GM12878 (cell line): ENCODE results near the gene ATP6V1G3. TPM values are rescaled to one million over a fixed set of nuclear protein-coding genes. Genes with fewer than 3 reads are reported as not detected.

ENCODE experiments used
- ATAC-seq: fragments of 200-7000 bp; cut with Tn5 transposase; 3 replicates; pipeline ENCODE4 v1.9.1; 2020; ENCODE audit warnings: mild to moderate bottlenecking, moderate library complexity
- BruUV-seq: library from RNA; stranded (reverse); fragments of 400-500 nt; replicated peaks from 2 replicates; lab custom pipeline; 2021; lab: Mats Ljungman, UMichigan
- CTCF ChIA-PET: fragments of 300-600 bp; sonication (Branson Sonifier 250); formaldehyde crosslinking; extraction: SDS; loops from one replicate; lab custom pipeline; 2021; ENCODE audit warnings: inconsistent platforms; lab: Yijun Ruan, JAX
- POLR2A ChIA-PET: fragments of 350-600 bp; formaldehyde crosslinking; extraction: SDS; loops from one replicate; lab custom pipeline; 2021; ENCODE audit warnings: inconsistent platforms; lab: Charles Lee
- RAD21 ChIA-PET: fragments of 300-600 bp; sonication (Branson Sonifier 250); formaldehyde crosslinking; loops from one replicate; lab custom pipeline; 2023; ENCODE audit warnings: antibody characterized with exemption; ENCODE audit not compliant: unreplicated experiment; lab: Charles Lee
- SMC1A ChIA-PET: fragments of 300-600 bp; sonication (Branson Sonifier 250); formaldehyde crosslinking; loops from one replicate; lab custom pipeline; 2023; ENCODE audit not compliant: unreplicated experiment, uncharacterized antibody; lab: Charles Lee
- DNase-seq: peaks from one replicate; pipeline ENCODE4 v3.0.0-alpha.2; 2011; ENCODE audit warnings: low read depth, low spot score
- FAIRE-seq: peaks from 3 replicates; lab custom pipeline; 2011; peaks lifted over from hg19 to GRCh38; lab: Jason Lieb, UNC
- H2AFZ ChIP-seq: 2 replicates; pipeline ENCODE4 v1.6.0; 2011; ENCODE audit warnings: low read depth, low read length, control low read depth; ENCODE audit not compliant: control insufficient read depth
- H3K27ac ChIP-seq: 2 replicates; pipeline ENCODE4 v1.5.1; 2011; ENCODE audit warnings: control low read depth; ENCODE audit not compliant: control insufficient read depth, insufficient read depth
- H3K27me3 ChIP-seq, 2 experiments: replicated peaks in 1 of 2; 2 replicates each; pipeline versions ENCODE4 v1.6.0 to v1.6.1; 2011; ENCODE audit warnings: low read length in 1 of 2; ENCODE audit not compliant: control insufficient read depth in 2 of 2, insufficient read depth in 2 of 2
- H3K36me3 ChIP-seq, 2 experiments: 2 replicates each; pipeline ENCODE4 v1.5.1; 2011; ENCODE audit warnings: low read length in 1 of 2; ENCODE audit not compliant: control insufficient read depth in 2 of 2, insufficient read depth in 2 of 2
- H3K4me1 ChIP-seq: 2 replicates; pipeline ENCODE4 v1.6.1; 2011; ENCODE audit warnings: mild to moderate bottlenecking, low read length, moderate library complexity, mixed read lengths; ENCODE audit not compliant: control insufficient read depth, insufficient read depth
- H3K4me2 ChIP-seq: 2 replicates; pipeline ENCODE4 v1.6.0; 2011; ENCODE audit warnings: control low read depth; ENCODE audit not compliant: control insufficient read depth, insufficient read depth
- H3K4me3 ChIP-seq: fragments of 200-600 bp; sonication (generic); 2 replicates; pipeline ENCODE4 v1.5.1; 2016
- H3K79me2 ChIP-seq: 2 replicates; pipeline ENCODE4 v1.6.0; 2011; ENCODE audit warnings: low read length; ENCODE audit not compliant: control insufficient read depth, insufficient read depth
- H3K9ac ChIP-seq: 2 replicates; pipeline ENCODE4 v1.8.0; 2011; ENCODE audit warnings: low read length, control low read depth, mixed read lengths; ENCODE audit not compliant: control insufficient read depth, insufficient read depth
- H3K9me3 ChIP-seq: replicated peaks from 3 replicates; pipeline ENCODE4 v1.5.1; 2011; ENCODE audit warnings: mild to moderate bottlenecking, low read length; ENCODE audit not compliant: control insufficient read depth, insufficient read depth
- H4K20me1 ChIP-seq: 2 replicates; pipeline ENCODE4 v1.6.0; 2011; ENCODE audit not compliant: control insufficient read depth, insufficient read depth
- CBFB ChIP-seq: IDR thresholded peaks from 2 replicates; pipeline ENCODE4 v1.6.1; 2016; ENCODE audit warnings: antibody characterized with exemption, low read depth
- CREB1 ChIP-seq: IDR thresholded peaks from 2 replicates; pipeline ENCODE4 v1.6.1; 2012; ENCODE audit warnings: low read depth, mild to moderate bottlenecking, inconsistent platforms
- HDAC6 ChIP-seq: fragments of 200-600 bp; sonication (generic); IDR thresholded peaks from one replicate; pipeline ENCODE4 v1.8.0; 2017; ENCODE audit warnings: antibody characterized with exemption; ENCODE audit not compliant: unreplicated experiment
- IKZF1 ChIP-seq: fragments of 450-650 bp; conservative IDR thresholded peaks from 2 replicates; pipeline ENCODE4 v1.6.1; 2017; ENCODE audit warnings: antibody characterized with exemption, mild to moderate bottlenecking
- IRF4 ChIP-seq: IDR thresholded peaks from 2 replicates; pipeline ENCODE4 v1.6.1; 2011; ENCODE audit warnings: low read depth, low read length
- PAX8 ChIP-seq: fragments of 450-650 bp; IDR thresholded peaks from 2 replicates; pipeline ENCODE4 v1.6.1; 2017; ENCODE audit warnings: mild to moderate bottlenecking, moderate library complexity
- SMARCA5 ChIP-seq: fragments of 450-650 bp; IDR thresholded peaks from 2 replicates; pipeline ENCODE4 v1.6.1; 2017; ENCODE audit warnings: mild to moderate bottlenecking
- USF1 ChIP-seq: IDR thresholded peaks from 2 replicates; pipeline ENCODE4 v1.6.1; 2011; ENCODE audit warnings: borderline replicate concordance, low read depth, mild to moderate bottlenecking, moderate library complexity, mixed read lengths, low read length; ENCODE audit not compliant: insufficient read depth; ENCODE audit errors: extremely low read length
- ZBTB11 ChIP-seq: fragments of 450-650 bp; formaldehyde crosslinking; IDR thresholded peaks from 2 replicates; pipeline ENCODE4 v1.5.0; 2022; ENCODE audit warnings: mild to moderate bottlenecking, missing genetic modification characterization
- ZNF24 ChIP-seq: fragments of 450-650 bp; IDR thresholded peaks from 2 replicates; pipeline ENCODE4 v1.6.1; 2017; ENCODE audit warnings: antibody characterized with exemption, mild to moderate bottlenecking
- ZNF592 ChIP-seq: fragments of 450-650 bp; IDR thresholded peaks from 2 replicates; pipeline ENCODE4 v1.6.1; 2017; ENCODE audit warnings: mild to moderate bottlenecking, moderate library complexity
- in situ Hi-C: fragments of 300-500 bp; cut with MboI; formaldehyde crosslinking; loops from 9 replicates; pipeline ENCODE4 v1.14.3; 2018; ENCODE audit warnings: mixed read lengths
- intact Hi-C: fragments of 100-400 bp; cut with micrococcal nuclease; formaldehyde crosslinking; loops from one replicate; pipeline ENCODE4 v1.14.2; 2022; ENCODE audit not compliant: unreplicated experiment
- polyA plus RNA-seq, 11 experiments: library from polyadenylated mRNA; depleted of rRNA in 4 of 11; unstranded in 6 of 11; stranded (reverse) in 5 of 11; fragments of >200 nt; fragmentation: Nextera tagmentation in 4 of 11; fragmentation: Illumina TruSeq in 1 of 11; extraction: Ambion mirVana in 4 of 11; extraction: Trizol in 1 of 11; gene quantifications; 1 replicate in 1 of 11; 2 replicates in 10 of 11; pipeline versions ENCODE4 v1.2.1 to v1.2.3, GENCODE V29; 2011 to 2016; ENCODE audit warnings: inconsistent platforms in 2 of 11, missing spikeins in 2 of 11, low read depth in 1 of 11
- total RNA-seq, 4 experiments: library from RNA; depleted of rRNA in 3 of 4; stranded (reverse); fragments of >200 nt in 3 of 4; fragmentation: Illumina TruSeq in 1 of 4; extraction: Trizol in 1 of 4; gene quantifications; 2 replicates each; pipeline versions ENCODE4 v1.2.1 to v1.2.3, GENCODE V29; 2013 to 2021
- TF ChIP-seq, protein P1 (sequence below): IDR thresholded peaks from 2 replicates; pipeline ENCODE4 v1.6.1; 2011; ENCODE audit warnings: low read depth, low read length, improper control_type of control experiment, borderline replicate concordance
- TF ChIP-seq, protein P2 (sequence below): fragments of 450-650 bp; IDR thresholded peaks from 2 replicates; pipeline ENCODE4 v1.6.1; 2016; ENCODE audit warnings: mild to moderate bottlenecking

ATP6V1G3 gene
- total and polyA plus RNA-seq, 10 of the 15 experiments (the other 5 are each of a cell fraction or from before 2014, with no cell fraction given): 0.22 TPM; not detected in 9

GRCh38 chr1:198517623-198518199 is 22.8 kb downstream of the ATP6V1G3 start:
- DNase-seq: no peak
- ChIA-PET RAD21 (interaction anchor here (0.7 kb wide), 1 partner anchor 104 kb away, joined by 3 read pairs; no protein-coding TSS in a partner anchor), SMC1A (interaction anchor here (1.5 to 1.9 kb wide), 4 partner anchors 32 to 108 kb away, joined by 3 to 7 read pairs (median 6); no protein-coding TSS in a partner anchor), CTCF (interaction anchor here (0.6 kb wide), 1 partner anchor 39 kb away, joined by 3 read pairs; no protein-coding TSS in a partner anchor), POLR2A (no interaction called here)
- Histone ChIP-seq H3K9me3 (no peaks in the 10 kb centered on the region; the same call in 1 of the 3 replicates), H3K4me3 (no peak overlapping the region), H2AFZ (no peak overlapping the region), H3K79me2 (no peaks in the 10 kb centered on the region), H3K4me1 (peaks cover 18% of the 10 kb centered on the region), H3K36me3 (no peaks in the 10 kb centered on the region), H3K27me3 (no peaks in the 10 kb centered on the region; a peak in 1 of 4 replicates), H3K9ac (no peak overlapping the region), H4K20me1 (no peaks in the 10 kb centered on the region), H3K27ac (no peak overlapping the region), H3K4me2 (no peak overlapping the region)
- in situ Hi-C loops: no loop called here
- intact Hi-C loops: no loop called here
- no peak for ATAC-seq
- no peak for FAIRE-seq
- no TSS peak for BruUV-seq
- TF ChIP-seq ZBTB11 (CRISPR knock-in tag): no peak
- TF ChIP-seq USF1: no peak
- no peak for TF ChIP-seq HDAC6
- no peak for TF ChIP-seq PAX8
- TF ChIP-seq IKZF1: no peak
- no peak for TF ChIP-seq SMARCA5
- no peak for TF ChIP-seq CREB1
- TF ChIP-seq CBFB: no peak
- TF ChIP-seq, protein P1, sequence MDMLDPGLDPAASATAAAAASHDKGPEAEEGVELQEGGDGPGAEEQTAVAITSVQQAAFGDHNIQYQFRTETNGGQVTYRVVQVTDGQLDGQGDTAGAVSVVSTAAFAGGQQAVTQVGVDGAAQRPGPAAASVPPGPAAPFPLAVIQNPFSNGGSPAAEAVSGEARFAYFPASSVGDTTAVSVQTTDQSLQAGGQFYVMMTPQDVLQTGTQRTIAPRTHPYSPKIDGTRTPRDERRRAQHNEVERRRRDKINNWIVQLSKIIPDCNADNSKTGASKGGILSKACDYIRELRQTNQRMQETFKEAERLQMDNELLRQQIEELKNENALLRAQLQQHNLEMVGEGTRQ: no peak
- TF ChIP-seq, protein P2, sequence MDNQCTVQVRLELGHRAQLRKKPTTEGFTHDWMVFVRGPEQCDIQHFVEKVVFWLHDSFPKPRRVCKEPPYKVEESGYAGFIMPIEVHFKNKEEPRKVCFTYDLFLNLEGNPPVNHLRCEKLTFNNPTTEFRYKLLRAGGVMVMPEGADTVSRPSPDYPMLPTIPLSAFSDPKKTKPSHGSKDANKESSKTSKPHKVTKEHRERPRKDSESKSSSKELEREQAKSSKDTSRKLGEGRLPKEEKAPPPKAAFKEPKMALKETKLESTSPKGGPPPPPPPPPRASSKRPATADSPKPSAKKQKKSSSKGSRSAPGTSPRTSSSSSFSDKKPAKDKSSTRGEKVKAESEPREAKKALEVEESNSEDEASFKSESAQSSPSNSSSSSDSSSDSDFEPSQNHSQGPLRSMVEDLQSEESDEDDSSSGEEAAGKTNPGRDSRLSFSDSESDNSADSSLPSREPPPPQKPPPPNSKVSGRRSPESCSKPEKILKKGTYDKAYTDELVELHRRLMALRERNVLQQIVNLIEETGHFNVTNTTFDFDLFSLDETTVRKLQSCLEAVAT: no peak
- TF ChIP-seq IRF4: no peak
- TF ChIP-seq ZNF24: no peak
- no peak for TF ChIP-seq ZNF592
